HG02970 (cell line): ENCODE measurements around the gene EARS2.
"Not testable (repeated sequence)": the region's sequence is repeated elsewhere in the genome, so short reads cannot be mapped to it uniquely, and the experiment has no call there.

Experiments used
- ATAC-seq: cut with Tn5 transposase; IDR thresholded peaks from one replicate; pipeline ENCODE4 v1.9.1; 2021; ENCODE audit warnings: mild to moderate bottlenecking, moderate library complexity, moderate number of reproducible peaks; ENCODE audit not compliant: unreplicated experiment, low FRiP score

Gene EARS2

GRCh38 chr16:23570992-23571632, 14.0 kb upstream of the EARS2 start:
- ATAC-seq = no peak

GRCh38 chr16:23567602-23568001, 10.5 kb upstream of the EARS2 start:
- ATAC-seq = no peak

GRCh38 chr16:23566724-23567123, 9.6 kb upstream of the EARS2 start:
- no peak for ATAC-seq

GRCh38 chr16:23564575-23565363, 7.6 kb upstream of the EARS2 start:
- no peak for ATAC-seq

- no peak for ATAC-seq
These were observed 6.0 kb upstream of the EARS2 start for GRCh38 chr16:23563186-23563585.

- no peak for ATAC-seq
These were observed 5.4 kb upstream of the EARS2 start for GRCh38 chr16:23562505-23562904.

- no peak for ATAC-seq
These were observed 4.4 kb upstream of the EARS2 start for GRCh38 chr16:23561586-23561985.

- peak; percentile 1 for ATAC-seq
These were observed 891 bp upstream of the EARS2 start for GRCh38 chr16:23557779-23558702.

- no peak for ATAC-seq
These were observed 2.6 kb downstream of the EARS2 start for GRCh38 chr16:23554536-23554935.

GRCh38 chr16:23552161-23552560, 5.0 kb downstream of the EARS2 start:
- ATAC-seq = no peak

GRCh38 chr16:23549938-23550337, 7.2 kb downstream of the EARS2 start:
- no peak for ATAC-seq

- no peak for ATAC-seq
These were observed 12.7 kb downstream of the EARS2 start for GRCh38 chr16:23544436-23544835.

GRCh38 chr16:23540817-23541178, 16.4 kb downstream of the EARS2 start:
- ATAC-seq = not testable (repeated sequence)

GRCh38 chr16:23539984-23540816, 16.9 kb downstream of the EARS2 start:
- ATAC-seq = no peak

- ATAC-seq = no peak
These were observed 18.3 kb downstream of the EARS2 start for GRCh38 chr16:23538919-23539278.

- no peak for ATAC-seq
These were observed 19.8 kb downstream of the EARS2 start for GRCh38 chr16:23537390-23537789.

GRCh38 chr16:23535901-23536300, 21.2 kb downstream of the EARS2 start:
- no peak for ATAC-seq

GRCh38 chr16:23534868-23535860, 22.0 kb downstream of the EARS2 start:
- no peak for ATAC-seq

- no peak for ATAC-seq
These were observed 24.7 kb downstream of the EARS2 start for GRCh38 chr16:23532448-23532847.
